ENCODE measurements around the gene MSX1.

The MSX1 gene

GRCh38 chr4:4864940-4865704, 5.7 kb downstream of the MSX1 start:
- H4K20me1 ChIP-seq (ENCODE audit: insufficient read depth, low read length): no peaks in the 10 kb centered on the region

GRCh38 chr4:4865705-4866123, 6.2 kb downstream of the MSX1 start:
- H3K4me1 ChIP-seq (ENCODE audit: low read length): no peaks in the 10 kb centered on the region
- no peak overlapping the region for H3K9ac ChIP-seq (ENCODE audit: low read length)
- H2AFZ ChIP-seq (ENCODE audit: low read length): no peak overlapping the region
- no peaks in the 10 kb centered on the region for H4K20me1 ChIP-seq (ENCODE audit: insufficient read depth, low read length)
- H3K9me2 ChIP-seq (replicated peaks; ENCODE audit: insufficient read depth, low read length): no peaks in the 10 kb centered on the region
- TF ChIP-seq EZH2 (optimal IDR thresholded peaks at IDR 0.05; ENCODE audit: low read depth, low read length) (no peak), EZH2phosphoT487 (IDR thresholded peaks at IDR 0.05; ENCODE audit: low read length) (no peak), CTCF (IDR thresholded peaks at IDR 0.05; ENCODE audit: low read length) (no peak)
- H3K4me3 ChIP-seq (ENCODE audit: low read length): no peak overlapping the region
- no peaks in the 10 kb centered on the region for H3K36me3 ChIP-seq (replicated peaks; ENCODE audit: insufficient read depth, low read length)
- H3K9me3 ChIP-seq (replicated peaks; ENCODE audit: insufficient read depth, low read length): no peaks in the 10 kb centered on the region
- DNase-seq: no peak
- no peak overlapping the region for H3K4me2 ChIP-seq (ENCODE audit: low read depth, low read length)
- H3K27ac ChIP-seq (ENCODE audit: low read length): no peak overlapping the region
- H3K79me2 ChIP-seq (ENCODE audit: low read length): no peaks in the 10 kb centered on the region
- no peaks in the 10 kb centered on the region for H3F3A ChIP-seq (ENCODE audit: insufficient read depth, low read length)
- peaks cover 54% of the 10 kb centered on the region for H3K27me3 ChIP-seq (replicated peaks; ENCODE audit: insufficient read depth, low read length)

More at GRCh38 chr4:4864940-4865704, 5.7 kb downstream of the MSX1 start:
- TF ChIP-seq EZH2 (optimal IDR thresholded peaks at IDR 0.05; ENCODE audit: low read depth, low read length): no peak
- no peak for TF ChIP-seq EZH2phosphoT487 (IDR thresholded peaks at IDR 0.05; ENCODE audit: low read length)
- TF ChIP-seq CTCF (IDR thresholded peaks at IDR 0.05; ENCODE audit: low read length): no peak
- no peaks in the 10 kb centered on the region for H3K79me2 ChIP-seq (ENCODE audit: low read length)
- no peak for DNase-seq
- no peaks in the 10 kb centered on the region for H3K4me1 ChIP-seq (ENCODE audit: low read length)
- no peaks in the 10 kb centered on the region for H3K9me2 ChIP-seq (replicated peaks; ENCODE audit: insufficient read depth, low read length)
- H3K9ac ChIP-seq (ENCODE audit: low read length): no peak overlapping the region
- no peak overlapping the region for H2AFZ ChIP-seq (ENCODE audit: low read length)
- peaks cover 48% of the 10 kb centered on the region for H3K27me3 ChIP-seq (replicated peaks; ENCODE audit: insufficient read depth, low read length)
- H3K4me2 ChIP-seq (ENCODE audit: low read depth, low read length): no peak overlapping the region
- no peak overlapping the region for H3K4me3 ChIP-seq (ENCODE audit: low read length)
- no peaks in the 10 kb centered on the region for H3F3A ChIP-seq (ENCODE audit: insufficient read depth, low read length)
- H3K36me3 ChIP-seq (replicated peaks; ENCODE audit: insufficient read depth, low read length): no peaks in the 10 kb centered on the region
- H3K9me3 ChIP-seq (replicated peaks; ENCODE audit: insufficient read depth, low read length): no peaks in the 10 kb centered on the region
- H3K27ac ChIP-seq (ENCODE audit: low read length): no peak overlapping the region

- no peaks in the 10 kb centered on the region for H3K79me2 ChIP-seq (ENCODE audit: low read length)
- no peak overlapping the region for H3K4me3 ChIP-seq (ENCODE audit: low read length)
- H3K4me1 ChIP-seq (ENCODE audit: low read length): no peaks in the 10 kb centered on the region
- H3F3A ChIP-seq (ENCODE audit: insufficient read depth, low read length): no peaks in the 10 kb centered on the region
- H3K27me3 ChIP-seq (replicated peaks; ENCODE audit: insufficient read depth, low read length): peaks cover 60% of the 10 kb centered on the region
- H3K4me2 ChIP-seq (ENCODE audit: low read depth, low read length): no peak overlapping the region
- no peak for DNase-seq
- H3K9me2 ChIP-seq (replicated peaks; ENCODE audit: insufficient read depth, low read length): no peaks in the 10 kb centered on the region
- TF ChIP-seq CTCF (IDR thresholded peaks at IDR 0.05; ENCODE audit: low read length) (no peak), EZH2phosphoT487 (IDR thresholded peaks at IDR 0.05; ENCODE audit: low read length) (no peak), EZH2 (optimal IDR thresholded peaks at IDR 0.05; ENCODE audit: low read depth, low read length) (no peak)
- H3K9ac ChIP-seq (ENCODE audit: low read length): no peak overlapping the region
- no peaks in the 10 kb centered on the region for H3K36me3 ChIP-seq (replicated peaks; ENCODE audit: insufficient read depth, low read length)
- no peak overlapping the region for H3K27ac ChIP-seq (ENCODE audit: low read length)
- H2AFZ ChIP-seq (ENCODE audit: low read length): no peak overlapping the region
- H3K9me3 ChIP-seq (replicated peaks; ENCODE audit: insufficient read depth, low read length): no peaks in the 10 kb centered on the region
- no peaks in the 10 kb centered on the region for H4K20me1 ChIP-seq (ENCODE audit: insufficient read depth, low read length)
These were observed 6.8 kb downstream of the MSX1 start for GRCh38 chr4:4866124-4866865.
